ENCODE data around the gene TRIM34. TPM values are rescaled to one million over a fixed set of nuclear protein-coding genes. Genes with fewer than 3 reads are reported as not detected.
"Not testable (repeated sequence)": the region's sequence is repeated elsewhere in the genome, so short reads cannot be mapped to it uniquely, and the experiment has no call there.

Gene TRIM34
- total and polyA plus RNA-seq, 4 donors: 1.7 to 3.8 (median 2.5) TPM

GRCh38 chr11:5655474-5655873 lies 30.7 kb downstream of the TRIM34 start:
- Histone ChIP-seq H3K4me3 (ENCODE audit: low read depth in 1 of 3, low read length in 3 of 3) (no peak overlapping the region), H3K27ac (ENCODE audit: low read depth in 1 of 2, low read length in 2 of 2) (no peak overlapping the region), H3K9me3 (ENCODE audit: control insufficient read depth in 4 of 4, low read length in 3 of 4) (peaks cover 0 to 3% (median under 1%) of the 10 kb centered on the region in 4 donors), H3K36me3 (ENCODE audit: control insufficient read depth in 4 of 4, insufficient read depth in 3 of 4, low read depth in 1 of 4, low read length in 3 of 4) (peaks cover 0 to 2% (median 0%) of the 10 kb centered on the region in 4 donors), H3K4me1 (ENCODE audit: control insufficient read depth in 4 of 4, insufficient read depth in 4 of 4, low read length in 3 of 4) (no peaks in the 10 kb centered on the region), H3K9ac (ENCODE audit: low read depth in 1 of 2, low read length in 2 of 2) (no peak overlapping the region), H3K27me3 (ENCODE audit: control insufficient read depth in 4 of 4, insufficient read depth in 4 of 4, low read length in 3 of 4) (no peaks in the 10 kb centered on the region)
- WGBS: 94% methylated on average over 4 of the region's 4 CpGs
- TF ChIP-seq FOXA2 (IDR thresholded peaks at IDR 0.05): no peak
- no peak for TF ChIP-seq NR2F2 (IDR thresholded peaks at IDR 0.05)
- TF ChIP-seq ATF3 (IDR thresholded peaks at IDR 0.05): no peak
- TF ChIP-seq TAF1 (conservative IDR thresholded peaks at IDR 0.05): no peak
- TF ChIP-seq HNF4G (IDR thresholded peaks at IDR 0.05): no peak
- TF ChIP-seq SP1 (IDR thresholded peaks at IDR 0.05): no peak
- no peak for TF ChIP-seq REST (IDR thresholded peaks at IDR 0.05)
- no peak for TF ChIP-seq RXRA (IDR thresholded peaks at IDR 0.05)
- TF ChIP-seq MAX (IDR thresholded peaks at IDR 0.05): no peak
- no peak for TF ChIP-seq HNF4A (conservative IDR thresholded peaks at IDR 0.05)
- TF ChIP-seq ZBTB33 (IDR thresholded peaks at IDR 0.05): no peak
- no peak for TF ChIP-seq RAD21 (IDR thresholded peaks at IDR 0.05)
- no peak for TF ChIP-seq CTCF (IDR thresholded peaks at IDR 0.05; ENCODE audit: low read depth, low read length, missing input control)
- no peak for TF ChIP-seq YY1 (IDR thresholded peaks at IDR 0.05)
- no peak for TF ChIP-seq JUND (IDR thresholded peaks at IDR 0.05)
- TF ChIP-seq EGR1 (IDR thresholded peaks at IDR 0.05; ENCODE audit: low read depth in 2 of 2): no peak
- no peak for TF ChIP-seq GABPA (IDR thresholded peaks at IDR 0.05 in 1 of 2, conservative IDR thresholded peaks at IDR 0.05 in 1 of 2)
- TF ChIP-seq FOXA1 (IDR thresholded peaks at IDR 0.05): no peak
- DNase-seq (ENCODE audit: low spot score): no peak

- H3K9me3 ChIP-seq (ENCODE audit: control insufficient read depth in 4 of 4, low read length in 3 of 4); DNase-seq (ENCODE audit: low spot score); H3K9ac ChIP-seq (ENCODE audit: low read depth in 1 of 2, low read length in 2 of 2); H3K4me1 ChIP-seq (ENCODE audit: control insufficient read depth in 4 of 4, insufficient read depth in 4 of 4, low read length in 3 of 4); H3K27me3 ChIP-seq (ENCODE audit: control insufficient read depth in 4 of 4, insufficient read depth in 4 of 4, low read length in 3 of 4); H3K36me3 ChIP-seq (ENCODE audit: control insufficient read depth in 4 of 4, insufficient read depth in 3 of 4, low read depth in 1 of 4, low read length in 3 of 4); H3K27ac ChIP-seq (ENCODE audit: low read depth in 1 of 2, low read length in 2 of 2); H3K4me3 ChIP-seq (ENCODE audit: low read depth in 1 of 3, low read length in 3 of 3): not testable (repeated sequence)
- whole genome bisulfite sequencing: 95% methylated on average over 2 of the region's 2 CpGs
These were observed 32.2 kb downstream of the TRIM34 start for GRCh38 chr11:5656956-5657355.

Measured in liver (tissue), 9 donors.